Stimulated activated CD8-positive, alpha-beta memory T cell treated with anti-CD3 and anti-CD28 coated beads, Interleukin-15, amount 100 ng/mL, for 48 hours (primary cell): ENCODE data around the gene BRI3BP.
A peak's percentile ranks its signal among the peaks of the same experiment; 100 is the strongest.
"Not testable (repeated sequence)": the region's sequence is repeated elsewhere in the genome, so short reads cannot be mapped to it uniquely, and the experiment has no call there.

Source experiments
- DNase-seq, 2 donors: peaks; one replicate each; pipeline ENCODE4 v3.0.0-alpha.2; 2020; ENCODE audit warnings: low read depth in 2 of 2

Gene BRI3BP

DNA sequence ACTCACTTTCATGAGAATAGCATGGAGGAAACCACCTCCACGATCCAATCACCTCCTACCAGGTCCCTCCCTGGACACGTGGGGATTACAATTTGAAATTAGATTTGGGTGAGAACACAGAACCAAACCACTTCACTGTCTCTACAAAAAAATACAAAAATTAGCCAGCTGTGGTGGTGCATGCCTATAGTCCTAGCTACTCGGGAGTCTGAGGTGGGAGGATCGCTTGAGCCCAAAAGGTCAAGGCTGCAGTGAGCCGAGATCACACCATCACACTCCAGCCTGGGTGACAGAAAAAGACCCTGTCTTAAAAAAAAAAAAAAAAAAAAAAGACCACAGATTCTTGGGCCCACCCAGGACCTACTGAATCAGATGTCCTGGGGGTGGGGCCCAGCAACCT lies 28.3 kb downstream of the BRI3BP start:
- no peak for DNase-seq

DNA sequence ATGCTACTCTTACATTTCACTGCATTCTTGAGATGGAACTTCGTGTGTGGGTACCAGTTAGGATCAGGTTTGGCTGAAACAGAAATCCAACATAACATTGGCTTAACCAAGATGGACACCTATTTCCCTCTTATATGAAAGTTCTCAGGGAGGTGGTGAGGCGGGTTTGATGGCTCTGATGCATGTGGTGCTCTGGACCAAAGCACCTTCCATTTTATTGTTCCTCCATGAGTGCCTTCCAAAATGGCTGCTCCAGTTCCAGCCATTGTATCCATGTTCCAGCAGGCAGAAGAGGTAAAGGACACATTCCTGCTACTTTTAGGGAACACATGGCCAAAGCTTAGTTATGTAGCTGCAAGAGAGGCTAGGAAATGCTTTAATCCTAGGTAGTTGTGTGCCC lies 29.6 kb downstream of the BRI3BP start:
- DNase-seq = no peak

- DNase-seq = no peak
These were observed 31.6 kb downstream of the BRI3BP start for GRCh38 chr12:125024949-125025563.

- no peak for DNase-seq
These were observed 32.3 kb downstream of the BRI3BP start for GRCh38 chr12:125025606-125026235.

- no peak for DNase-seq
These were observed 34.7 kb downstream of the BRI3BP start for GRCh38 chr12:125028106-125028505.

DNA sequence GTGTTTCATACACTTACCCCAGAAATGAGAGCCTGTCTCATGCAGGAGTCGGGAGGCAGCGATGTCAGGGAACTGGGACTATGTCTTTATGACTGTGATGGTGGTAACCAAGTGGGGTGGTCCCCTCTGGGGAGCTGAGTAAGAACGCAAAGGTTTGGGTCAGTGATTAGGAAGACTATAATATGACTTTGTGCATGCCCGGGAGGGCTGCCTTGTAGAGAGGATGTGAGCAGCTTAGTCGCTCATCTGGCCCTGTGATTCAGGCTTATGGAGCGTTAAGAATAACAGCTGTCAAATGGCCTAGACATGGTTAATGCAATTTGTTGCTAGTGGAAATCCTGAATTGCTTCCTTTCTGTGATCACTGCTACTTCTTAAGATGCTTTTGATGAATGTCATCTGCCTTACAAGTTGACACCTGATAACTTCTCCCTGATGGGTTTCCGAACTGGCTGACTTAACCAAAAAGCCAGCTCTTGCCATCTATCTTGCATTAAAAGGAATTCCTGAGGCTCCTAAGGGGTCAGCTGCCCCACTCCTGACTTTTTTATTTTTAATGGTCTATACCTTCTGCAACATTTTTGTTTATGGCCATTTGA lies 36.4 kb downstream of the BRI3BP start:
- no peak for DNase-seq

DNA sequence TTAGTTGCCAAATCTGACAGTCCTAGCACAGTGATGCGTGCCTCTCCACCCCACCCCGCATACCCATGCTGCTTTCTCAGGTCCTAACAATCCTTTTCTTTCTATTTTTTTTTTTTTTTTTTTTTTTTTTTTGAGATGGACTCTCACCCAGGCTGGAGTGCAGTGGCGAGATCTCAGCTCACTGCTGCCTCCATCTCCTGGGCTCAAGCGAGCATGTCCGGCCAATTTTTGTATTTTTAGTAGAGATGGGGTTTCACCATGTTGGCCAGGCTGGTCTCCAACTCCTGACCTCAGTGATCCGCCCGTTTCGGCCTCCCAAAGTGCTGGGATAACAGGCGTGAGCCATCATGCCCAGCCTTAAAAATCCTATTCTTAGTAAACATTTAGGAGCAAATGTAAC lies 38.0 kb downstream of the BRI3BP start:
- not testable (repeated sequence) for DNase-seq

DNA sequence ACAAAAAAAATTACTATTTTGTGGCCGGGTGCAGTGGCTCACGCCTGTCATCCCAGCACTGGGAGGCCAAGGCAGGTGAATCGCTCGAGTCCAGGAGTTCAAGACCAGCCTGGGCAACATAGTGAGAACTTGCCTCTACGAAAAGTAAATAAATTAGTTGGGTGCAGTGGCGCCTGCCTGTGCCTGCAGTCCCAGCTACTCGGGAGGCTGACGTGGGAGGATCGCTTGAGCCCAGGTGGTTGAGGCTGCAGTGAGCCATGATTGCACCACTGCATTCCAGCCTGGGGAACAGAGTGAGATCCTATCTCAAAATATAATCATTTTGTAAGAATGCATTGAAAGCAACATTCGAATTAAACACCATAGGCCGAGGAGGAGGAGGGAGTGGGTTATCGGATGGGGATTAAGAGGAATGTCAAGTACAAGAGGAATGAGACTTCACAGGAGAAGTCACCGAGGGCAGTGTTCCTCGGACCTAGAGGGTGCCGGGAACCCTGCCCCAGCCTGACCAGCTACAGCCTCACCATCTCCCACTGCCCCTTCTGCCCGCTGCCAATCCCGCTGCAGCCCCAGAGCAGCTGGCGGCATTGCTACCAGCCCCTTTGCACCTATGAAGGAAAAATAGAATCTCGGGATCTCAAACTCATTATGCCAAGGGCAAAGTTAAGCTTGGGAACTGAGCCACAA lies 39.2 kb downstream of the BRI3BP start:
- no peak for DNase-seq

GRCh38 chr12:125033288-125033687 lies 39.8 kb downstream of the BRI3BP start:
- DNase-seq = no peak

GRCh38 chr12:125038976-125039625 lies 45.7 kb downstream of the BRI3BP start:
- no peak for DNase-seq

GRCh38 chr12:125049093-125049458 lies 55.6 kb downstream of the BRI3BP start:
- DNase-seq = no peak

GRCh38 chr12:125050446-125050845 lies 57.0 kb downstream of the BRI3BP start:
- DNase-seq = no peak

DNA sequence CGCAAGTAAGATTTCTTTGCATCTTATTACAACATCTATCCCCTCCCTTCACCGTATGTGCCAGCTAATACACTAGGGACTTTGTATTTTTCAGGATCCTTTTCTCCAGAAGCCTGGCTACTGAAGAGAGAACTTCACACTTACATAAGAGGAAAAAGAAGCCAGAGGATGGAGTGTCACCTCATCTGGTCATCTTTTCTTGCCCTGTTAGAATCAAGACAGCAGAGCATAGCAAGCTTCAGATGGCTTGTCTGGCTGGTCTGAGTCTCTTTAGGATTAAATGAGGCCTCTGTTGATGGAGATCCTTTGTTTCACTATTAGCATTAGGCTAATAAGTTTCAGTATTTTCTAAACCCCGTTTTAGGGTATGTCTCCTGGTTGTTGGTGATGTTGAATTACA lies 57.4 kb downstream of the BRI3BP start:
- no peak for DNase-seq

GRCh38 chr12:125053821-125054220 lies 60.4 kb downstream of the BRI3BP start:
- DNase-seq = no peak

- no peak for DNase-seq
These were observed 62.1 kb downstream of the BRI3BP start for GRCh38 chr12:125055591-125055990.

GRCh38 chr12:125056306-125056705 lies 62.9 kb downstream of the BRI3BP start:
- DNase-seq = no peak

GRCh38 chr12:125057708-125058107 lies 64.3 kb downstream of the BRI3BP start:
- DNase-seq = no peak

DNA sequence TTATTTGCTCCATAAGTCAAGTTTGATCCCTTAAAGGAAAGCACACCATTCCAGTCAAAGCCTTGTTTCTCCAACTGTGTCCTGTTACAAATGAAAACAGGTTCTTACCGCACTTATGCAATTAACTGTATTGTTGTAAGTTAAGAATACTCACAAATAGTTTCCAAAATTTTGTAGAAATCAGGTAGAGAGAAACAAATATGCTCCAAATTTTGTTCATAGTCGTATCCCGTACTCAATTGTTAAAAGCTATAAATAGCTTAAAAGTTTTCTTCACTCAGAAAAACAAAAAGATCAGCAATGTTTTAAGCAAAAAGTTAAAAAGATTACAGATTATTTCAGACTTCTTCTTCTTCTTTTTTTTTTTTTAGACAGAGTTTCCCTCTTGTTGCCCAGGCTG lies 67.8 kb downstream of the BRI3BP start:
- no peak for DNase-seq

- not testable (repeated sequence) for DNase-seq
These were observed 70.1 kb downstream of the BRI3BP start for GRCh38 chr12:125063522-125063921.

- DNase-seq = no peak
These were observed 71.0 kb downstream of the BRI3BP start for GRCh38 chr12:125064492-125064891.

GRCh38 chr12:125065021-125065918 lies 71.8 kb downstream of the BRI3BP start, which contains the start of gene AACS:
Gene AACS, plus strand, starts transcription at chr12:125065435. Its CDS starts 150 bp downstream, at chr12:125065585.
- DNase-seq = peak; percentile 54 to 61
